B cell (primary cell): Measurements from ENCODE around the gene NDUFA5.

Experiments used
- CTCF ChIP-seq: fragments of 200-600 bp; IDR thresholded peaks from one replicate; pipeline ENCODE4 v1.8.0; 2022; ENCODE audit warnings: antibody characterized with exemption, mild to moderate bottlenecking
- EZH2 ChIP-seq: IDR thresholded peaks from 2 replicates; pipeline ENCODE4 v1.6.1; 2012; ENCODE audit warnings: borderline replicate concordance, low read depth, mild to moderate bottlenecking, moderate library complexity, low read length; ENCODE audit not compliant: insufficient read depth, poor library complexity, severe bottlenecking

- TF ChIP-seq CTCF (no peak), EZH2 (no peak)
Measured at GRCh38 chr7:123538897-123539296, 18.7 kb downstream of the NDUFA5 start.
